ENCODE data around the gene ZDHHC11. TPM values are rescaled to one million over a fixed set of nuclear protein-coding genes. Genes with fewer than 3 reads are reported as not detected.

Gene ZDHHC11
- total RNA-seq = 1 to 10 TPM; 4.7 to 5.9 TPM

GRCh38 chr5:850511-851006 is at the start of gene ZDHHC11:
Gene ZDHHC11, minus strand, starts transcription at chr5:850986. Its CDS starts 384 bp downstream, at chr5:850602.
- CTCF ChIA-PET = no interaction called here

GRCh38 chr5:893711-894110 is 42.9 kb upstream of the ZDHHC11 start:
- ChIA-PET POLR2A (interaction anchor here (1.1 kb wide), 1 partner anchor 9 kb away, joined by 4 read pairs; no protein-coding TSS in a partner anchor), CTCF (no interaction called here)

More at GRCh38 chr5:850511-851006, at the start of gene ZDHHC11:
- POLR2A ChIA-PET = no interaction called here

- ChIA-PET POLR2A (interaction anchor here (1.0 to 1.1 kb wide), 2 partner anchors 9 to 18 kb away, joined by 3 to 4 read pairs; no protein-coding TSS in a partner anchor), CTCF (interaction anchor here (1.5 kb wide), 1 partner anchor 220 kb away, joined by 3 read pairs; no protein-coding TSS in a partner anchor)
These were observed 42.3 kb upstream of the ZDHHC11 start for GRCh38 chr5:893137-893506.

GRCh38 chr5:892394-893136 is 41.8 kb upstream of the ZDHHC11 start, which contains the start of the genes BRD9 and TRIP13:
Gene BRD9, minus strand, starts transcription at chr5:892801. Its CDS starts 144 bp downstream, at chr5:892657.
Gene TRIP13, plus strand, starts transcription at chr5:892884. Its CDS starts 115 bp downstream, at chr5:892999.
- ChIA-PET CTCF (interaction anchor here (1.4 to 1.5 kb wide), 3 partner anchors 8 to 219 kb away, joined by 3 to 4 read pairs (median 3); no protein-coding TSS in a partner anchor), POLR2A (interaction anchor here (1.0 kb wide), 1 partner anchor 19 kb away, joined by 3 read pairs; no protein-coding TSS in a partner anchor)

- ChIA-PET CTCF (interaction anchor here (1.4 to 1.5 kb wide), 3 partner anchors 9 to 219 kb away, joined by 3 to 4 read pairs (median 3); no protein-coding TSS in a partner anchor), POLR2A (no interaction called here)
These were observed 41.1 kb upstream of the ZDHHC11 start for GRCh38 chr5:891837-892393.

GRCh38 chr5:891117-891836 is 40.5 kb upstream of the ZDHHC11 start:
- POLR2A ChIA-PET = no interaction called here
- CTCF ChIA-PET = interaction anchor here (1.4 kb wide), 2 partner anchors 10 to 20 kb away, joined by 3 to 4 read pairs; no protein-coding TSS in a partner anchor

GRCh38 chr5:889075-889710 is 38.4 kb upstream of the ZDHHC11 start:
- CTCF ChIA-PET = interaction anchor here (1.1 kb wide), 1 partner anchor 12 kb away, joined by 3 read pairs; no protein-coding TSS in a partner anchor
- POLR2A ChIA-PET = interaction anchor here (1.0 kb wide), 1 partner anchor 358 kb away, joined by 3 read pairs; no protein-coding TSS in a partner anchor

GRCh38 chr5:888638-889035 is 37.9 kb upstream of the ZDHHC11 start:
- ChIA-PET CTCF (interaction anchor here (1.1 kb wide), 1 partner anchor 12 kb away, joined by 3 read pairs; no protein-coding TSS in a partner anchor), POLR2A (no interaction called here)

GRCh38 chr5:887947-888637 is 37.3 kb upstream of the ZDHHC11 start:
- POLR2A ChIA-PET = interaction anchor here (0.6 kb wide), 1 partner anchor 39 kb away, joined by 4 read pairs; no protein-coding TSS in a partner anchor
- CTCF ChIA-PET = no interaction called here

GRCh38 chr5:886716-887325 is 36.0 kb upstream of the ZDHHC11 start:
- POLR2A ChIA-PET = no interaction called here
- CTCF ChIA-PET = no interaction called here

GRCh38 chr5:886036-886435 is 35.2 kb upstream of the ZDHHC11 start:
- ChIA-PET CTCF (no interaction called here), POLR2A (no interaction called here)

- ChIA-PET CTCF (no interaction called here), POLR2A (no interaction called here)
These were observed 34.7 kb upstream of the ZDHHC11 start for GRCh38 chr5:885529-885928.

- ChIA-PET POLR2A (no interaction called here), CTCF (no interaction called here)
These were observed 34.3 kb upstream of the ZDHHC11 start for GRCh38 chr5:885127-885442.

- CTCF ChIA-PET = no interaction called here
- POLR2A ChIA-PET = no interaction called here
These were observed 33.8 kb upstream of the ZDHHC11 start for GRCh38 chr5:884345-885126.

- ChIA-PET POLR2A (no interaction called here), CTCF (no interaction called here)
These were observed 32.8 kb upstream of the ZDHHC11 start for GRCh38 chr5:883475-884181.

GRCh38 chr5:882253-883183 is 31.7 kb upstream of the ZDHHC11 start:
- CTCF ChIA-PET = no interaction called here
- POLR2A ChIA-PET = no interaction called here

All from activated CD8-positive, alpha-beta memory T cell treated with anti-CD3 and anti-CD28 coated beads for 36 hours (primary cell).